GM12891 (cell line): ENCODE results near the gene SLC12A9.
"Not testable (repeated sequence)": the region's sequence is repeated elsewhere in the genome, so short reads cannot be mapped to it uniquely, and the experiment has no call there.

ENCODE experiments used
- DNase-seq: peaks from one replicate; pipeline ENCODE4 v3.0.0; 2011; ENCODE audit warnings: low spot score; ENCODE audit not compliant: insufficient read length
- FAIRE-seq: peaks from 2 replicates; lab custom pipeline; 2011; peaks lifted over from hg19 to GRCh38; lab: Jason Lieb, UNC
- PAX5 ChIP-seq: IDR thresholded peaks from 2 replicates; pipeline ENCODE4 v1.6.1; 2011; ENCODE audit warnings: low read length, moderate library complexity, mild to moderate bottlenecking; ENCODE audit not compliant: insufficient read depth, severe bottlenecking
- POLR2A ChIP-seq: IDR thresholded peaks from 2 replicates; pipeline ENCODE4 v1.6.1; 2011; ENCODE audit warnings: low read depth, low read length, control low read depth
- POLR2AphosphoS5 ChIP-seq: IDR thresholded peaks from 2 replicates; pipeline ENCODE4 v1.6.1; 2011; ENCODE audit warnings: low read depth, low read length, control low read depth
- POU2F2 ChIP-seq: IDR thresholded peaks from 2 replicates; pipeline ENCODE4 v1.6.1; 2011; ENCODE audit warnings: low read depth, mild to moderate bottlenecking, control low read depth, low read length, moderate library complexity
- SPI1 ChIP-seq: IDR thresholded peaks from 2 replicates; pipeline ENCODE4 v1.6.1; 2011; ENCODE audit warnings: low read depth, low read length, control low read depth
- TAF1 ChIP-seq: IDR thresholded peaks from 2 replicates; pipeline ENCODE4 v1.6.1; 2011; ENCODE audit warnings: low read depth, low read length, control low read depth

The SLC12A9 gene

GRCh38 chr7:100902638-100903037 lies 50.1 kb downstream of the SLC12A9 start:
- TF ChIP-seq POLR2A (no peak), POU2F2 (no peak), TAF1 (no peak), PAX5 (no peak), POLR2AphosphoS5 (no peak), SPI1 (no peak)

DNA sequence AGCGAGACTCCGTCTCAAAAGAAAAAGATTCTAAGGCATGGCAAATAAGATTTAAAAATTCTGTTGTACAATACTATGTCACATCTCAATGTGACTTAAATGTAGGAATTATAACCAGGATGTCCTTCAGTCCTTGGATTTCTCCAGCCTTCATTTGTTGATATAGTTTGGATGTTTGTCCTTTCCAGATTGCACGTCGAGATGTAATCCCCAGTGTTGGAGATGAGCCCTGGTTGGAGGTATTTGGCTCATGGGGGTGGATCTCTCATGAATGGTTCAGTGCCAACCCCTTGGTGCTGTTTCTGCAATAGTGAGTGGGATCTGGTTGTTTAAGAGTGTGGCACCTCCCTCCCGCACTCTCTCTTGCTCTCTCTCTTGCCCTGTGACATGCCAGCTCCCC lies 56.0 kb downstream of the SLC12A9 start:
- DNase-seq (no peak), FAIRE-seq (no peak)
- TF ChIP-seq POLR2AphosphoS5: no peak
- no peak for TF ChIP-seq POLR2A
- no peak for TF ChIP-seq TAF1
- no peak for TF ChIP-seq POU2F2
- no peak for TF ChIP-seq PAX5
- TF ChIP-seq SPI1: no peak

More at GRCh38 chr7:100902638-100903037, 50.1 kb downstream of the SLC12A9 start:
- DNase-seq (no peak), FAIRE-seq (no peak)

DNA sequence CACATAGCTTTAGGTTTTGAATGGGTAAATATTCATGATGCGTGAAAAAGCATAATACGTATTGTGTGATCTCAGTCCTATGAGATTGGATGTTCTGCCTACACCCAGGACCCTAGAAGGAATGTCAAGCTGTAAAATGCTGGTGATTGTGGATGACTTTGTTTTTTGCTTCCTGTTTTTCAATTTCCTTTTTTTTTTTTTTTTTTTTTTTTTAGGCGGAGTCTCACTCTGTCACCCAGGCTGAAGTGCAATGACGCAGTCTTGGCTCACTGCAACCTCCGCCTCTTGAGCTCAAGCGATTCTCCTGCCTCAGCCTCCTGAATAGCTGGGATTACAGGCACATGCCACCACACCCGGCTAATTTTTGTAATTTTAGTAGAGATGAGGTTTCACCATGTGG lies 57.9 kb downstream of the SLC12A9 start:
- not testable (repeated sequence) for DNase-seq, FAIRE-seq

GRCh38 chr7:100911484-100911883 lies 59.0 kb downstream of the SLC12A9 start:
- TF ChIP-seq SPI1 (no peak), PAX5 (no peak), POU2F2 (no peak), POLR2A (no peak), POLR2AphosphoS5 (no peak), TAF1 (no peak)
- DNase-seq (no peak), FAIRE-seq (no peak)

DNA sequence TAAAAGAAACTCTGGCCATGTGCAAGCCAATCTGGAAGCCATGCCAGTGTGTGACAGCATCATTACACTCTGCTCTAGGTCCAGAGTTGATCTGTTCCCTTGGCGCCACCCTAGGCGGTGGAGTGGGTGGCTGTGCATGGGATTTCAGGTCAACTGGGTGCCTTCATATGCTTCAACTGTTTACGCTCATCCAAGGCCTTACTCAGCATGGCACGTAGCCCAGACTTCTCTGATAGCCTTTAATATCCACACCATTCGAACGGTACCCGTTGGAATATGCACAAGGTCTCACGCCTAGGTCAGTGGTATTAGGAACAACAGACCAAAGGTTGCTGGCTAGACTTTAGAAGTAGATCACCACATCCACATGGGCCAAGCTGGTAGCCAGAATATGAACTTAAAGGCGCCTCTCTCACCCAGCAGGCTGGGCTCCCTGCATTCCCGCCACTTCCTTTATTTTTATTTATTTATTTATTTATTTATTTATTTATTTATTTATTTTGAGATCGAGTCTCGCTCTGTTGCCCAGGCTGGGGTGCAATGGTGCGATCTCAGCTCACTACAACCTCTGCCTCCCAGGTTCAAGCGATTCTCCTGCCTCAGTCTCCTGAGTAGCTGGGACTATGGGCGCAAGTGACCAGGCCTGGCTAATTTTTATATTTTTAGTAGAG lies 61.8 kb downstream of the SLC12A9 start:
- peak; percentile 20 for FAIRE-seq
- no peak for DNase-seq
- no peak for TF ChIP-seq TAF1
- TF ChIP-seq POU2F2: no peak
- no peak for TF ChIP-seq SPI1
- TF ChIP-seq POLR2A: no peak
- no peak for TF ChIP-seq POLR2AphosphoS5
- TF ChIP-seq PAX5: no peak

DNA sequence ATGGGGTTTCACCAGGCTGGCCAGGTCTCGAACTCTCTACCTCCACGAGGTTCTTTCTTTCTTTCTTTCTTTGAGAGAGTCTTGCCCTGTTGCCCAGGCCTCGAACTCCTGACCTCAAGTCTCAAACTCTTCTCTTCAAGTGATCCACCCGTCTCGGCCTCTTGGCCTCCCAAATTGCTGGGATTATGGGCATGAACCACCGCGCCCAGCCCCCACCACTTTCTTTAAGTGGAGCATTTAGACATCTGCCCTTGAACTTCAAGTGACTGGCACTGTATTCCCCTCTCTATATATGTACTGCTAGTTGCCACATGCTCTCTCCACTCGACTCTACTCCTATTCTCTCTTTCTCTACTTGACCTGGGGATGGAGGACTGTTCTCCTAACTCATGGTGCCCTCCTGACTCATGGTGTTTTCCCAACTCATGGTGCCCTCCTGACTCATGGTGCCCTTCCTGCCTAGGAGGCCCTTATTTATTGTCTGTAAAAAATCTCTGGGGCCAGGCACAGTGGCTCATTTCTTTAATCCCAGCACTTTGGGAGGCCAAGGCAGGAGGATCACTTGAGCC lies 62.5 kb downstream of the SLC12A9 start:
- FAIRE-seq: no peak
- no peak for DNase-seq
- TF ChIP-seq POU2F2: no peak
- TF ChIP-seq POLR2AphosphoS5: no peak
- TF ChIP-seq POLR2A: no peak
- TF ChIP-seq PAX5: no peak
- no peak for TF ChIP-seq SPI1
- no peak for TF ChIP-seq TAF1
